BLaER1 treated with 17β-estradiol and CSF1 and Interleukin-3, amounts not matched to agents 10 nM and 100 nM (cell line): Measurements from ENCODE around the gene KRT78.

Experiments used
- H3K27ac ChIP-seq, 11 experiments: shearing (Covaris generic); formaldehyde crosslinking; 2 replicates each; pipeline ENCODE4 v1.8.1; 2022
- H3K27me3 ChIP-seq, 11 experiments: shearing (Covaris generic); formaldehyde crosslinking; 2 replicates each; pipeline ENCODE4 v1.8.1; 2022
- H3K36me3 ChIP-seq, 11 experiments: shearing (Covaris generic); formaldehyde crosslinking; 2 replicates each; pipeline ENCODE4 v1.8.1; 2022
- H3K4me1 ChIP-seq, 10 experiments: shearing (Covaris generic); formaldehyde crosslinking; 2 replicates each; pipeline ENCODE4 v1.8.1; 2022
- H3K4me2 ChIP-seq, 11 experiments: shearing (Covaris generic); formaldehyde crosslinking; 2 replicates each; pipeline ENCODE4 v1.8.1; 2022
- H3K4me3 ChIP-seq, 10 experiments: shearing (Covaris generic); formaldehyde crosslinking; 2 replicates each; pipeline ENCODE4 v1.8.1; 2022
- H3K9ac ChIP-seq, 11 experiments: shearing (Covaris generic); formaldehyde crosslinking; 2 replicates each; pipeline ENCODE4 v1.8.1; 2022
- H3K9me3 ChIP-seq, 11 experiments: shearing (Covaris generic); formaldehyde crosslinking; replicated peaks in 1 of 11; 2 replicates each; pipeline ENCODE4 v1.8.1; 2022
- H4K20me1 ChIP-seq, 11 experiments: shearing (Covaris generic); formaldehyde crosslinking; 2 replicates each; pipeline ENCODE4 v1.8.1; 2022
- Cebpa-rat ChIP-seq, 11 experiments: shearing (Covaris generic); IDR thresholded peaks; 2 replicates each; pipeline ENCODE4 v1.8.1; 2022

Gene KRT78

DNA sequence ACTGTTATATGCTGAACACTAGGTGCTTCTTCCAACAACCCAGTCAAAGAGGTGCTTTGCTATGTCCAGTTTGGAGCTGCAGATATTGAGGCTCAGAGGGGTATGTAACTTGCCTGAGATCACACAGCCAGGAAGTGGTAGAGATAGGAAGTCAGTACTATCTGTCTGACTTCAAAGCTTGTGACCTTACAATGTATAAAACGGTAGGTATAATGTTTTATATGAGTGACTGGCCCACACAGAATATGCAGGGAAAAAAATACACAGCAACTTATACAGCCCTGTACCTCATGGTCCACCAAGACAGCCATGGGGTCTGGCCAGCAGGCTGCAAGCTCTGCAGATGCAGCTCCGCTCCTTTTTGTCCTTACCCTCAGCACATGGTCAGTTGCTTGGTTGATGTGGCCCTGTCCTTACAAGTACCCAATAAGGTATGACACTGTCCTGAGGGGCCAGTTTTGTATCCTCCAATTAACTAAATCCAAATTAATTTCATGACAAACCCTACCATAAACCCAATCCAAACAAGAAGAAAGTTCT is 31.0 kb downstream of the KRT78 start:
- Histone ChIP-seq H3K4me1 (peaks cover 0 to 6% (median 0%) of the 10 kb centered on the region in 10 experiments; a peak in 6 of 20 replicates), H3K27me3 (no peaks in the 10 kb centered on the region), H3K4me2 (no peak overlapping the region), H3K4me3 (no peak overlapping the region), H4K20me1 (no peaks in the 10 kb centered on the region; a peak in 2 of 22 replicates), H3K9me3 (no peaks in the 10 kb centered on the region), H3K27ac (no peak overlapping the region), H3K36me3 (no peaks in the 10 kb centered on the region), H3K9ac (no peak overlapping the region)
- no peak for TF ChIP-seq Cebpa-rat (IDR thresholded peaks at IDR 0.05)

DNA sequence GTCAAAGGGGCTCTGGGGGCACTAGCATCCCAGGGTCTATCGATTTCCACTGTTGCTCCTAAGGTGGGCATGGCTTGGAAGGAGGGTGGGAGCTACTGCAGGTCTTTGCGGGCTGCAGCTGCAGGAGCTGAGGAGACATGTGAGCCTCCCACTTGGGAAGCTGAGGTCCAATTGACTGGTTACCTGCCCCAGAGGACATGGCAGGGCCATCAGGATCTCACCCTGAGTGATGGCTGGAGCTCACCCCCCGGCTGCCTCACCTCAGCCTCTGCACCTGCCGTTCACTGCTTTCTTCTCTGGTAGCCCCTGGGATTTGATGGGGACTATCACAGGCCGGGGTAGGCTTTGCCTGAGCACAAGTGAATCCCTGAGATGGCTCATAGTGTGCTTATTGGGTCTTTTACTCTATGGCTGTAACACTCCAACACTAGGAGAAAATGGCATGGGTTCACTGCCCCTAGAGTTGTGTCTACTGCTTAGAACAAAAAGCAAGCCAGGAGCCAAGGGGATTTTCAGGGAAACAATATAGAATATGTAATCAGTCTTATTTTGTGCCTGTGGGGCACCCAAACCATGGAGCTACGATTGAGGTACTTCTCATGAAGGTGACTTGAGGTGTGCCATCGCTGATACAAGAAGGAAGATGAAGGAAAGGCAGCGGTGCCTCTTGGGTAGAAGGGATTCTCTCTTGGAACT is 31.6 kb downstream of the KRT78 start:
- no peak overlapping the region for H3K4me2 ChIP-seq
- H3K4me1 ChIP-seq = peaks cover 0 to 10% (median 0%) of the 10 kb centered on the region in 10 experiments; a peak in 6 of 20 replicates
- H3K27ac ChIP-seq = no peak overlapping the region
- no peak overlapping the region for H3K4me3 ChIP-seq
- H3K9me3 ChIP-seq = no peaks in the 10 kb centered on the region
- H3K27me3 ChIP-seq = no peaks in the 10 kb centered on the region
- H3K9ac ChIP-seq = no peak overlapping the region
- TF ChIP-seq Cebpa-rat (IDR thresholded peaks at IDR 0.05) = no peak
- H3K36me3 ChIP-seq = no peaks in the 10 kb centered on the region
- no peaks in the 10 kb centered on the region; a peak in 2 of 22 replicates for H4K20me1 ChIP-seq

DNA sequence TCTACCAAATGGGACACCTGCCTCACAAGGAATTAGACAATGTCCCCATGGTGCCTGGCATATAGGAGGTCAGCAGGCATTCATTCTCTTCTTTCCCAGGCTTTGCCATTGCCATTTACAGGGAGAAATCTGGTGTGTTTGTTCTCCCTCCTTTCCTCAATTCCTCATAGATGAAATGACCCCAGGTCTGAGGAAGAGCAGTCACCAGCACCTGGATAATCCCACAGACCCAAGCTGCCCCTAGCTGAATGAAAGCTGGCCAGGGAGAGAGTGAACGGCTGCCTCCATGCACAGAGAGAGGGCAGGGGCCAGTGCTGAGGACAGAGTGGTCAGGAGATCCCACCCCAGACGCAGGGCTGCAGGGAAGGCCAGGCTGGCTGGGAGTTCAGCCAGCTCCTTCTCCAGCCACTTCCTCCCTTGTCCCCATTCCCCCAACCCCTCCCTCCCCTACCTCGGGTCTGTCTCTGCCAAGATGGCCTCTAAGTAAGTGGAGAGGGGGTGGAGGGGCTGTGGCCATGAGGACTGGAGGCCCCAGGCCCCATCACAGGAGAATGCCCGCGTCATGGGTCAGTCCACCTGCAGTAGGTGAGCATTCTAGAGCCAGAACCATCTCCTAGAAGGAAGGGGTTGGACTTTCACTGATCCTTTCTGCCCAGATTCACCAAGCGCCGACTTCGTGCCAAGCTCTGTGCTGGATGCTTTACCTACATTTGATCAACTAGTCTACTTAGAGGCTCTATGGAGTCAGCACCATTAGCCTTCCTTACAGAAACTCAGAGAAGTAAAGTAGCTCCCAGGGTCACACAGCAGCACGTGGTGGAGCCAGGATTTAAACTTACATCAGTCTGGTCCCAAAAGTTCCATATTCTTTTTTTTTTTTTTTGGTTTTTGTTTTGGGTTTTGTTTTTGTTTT is 32.9 kb downstream of the KRT78 start:
- H3K4me3 ChIP-seq = no peak overlapping the region
- H3K27ac ChIP-seq = no peak overlapping the region
- peaks cover 0 to 10% (median 0%) of the 10 kb centered on the region in 10 experiments; a peak in 5 of 20 replicates for H3K4me1 ChIP-seq
- no peaks in the 10 kb centered on the region for H3K9me3 ChIP-seq
- TF ChIP-seq Cebpa-rat (IDR thresholded peaks at IDR 0.05) = no peak
- no peak overlapping the region for H3K4me2 ChIP-seq
- H3K36me3 ChIP-seq = no peaks in the 10 kb centered on the region
- H3K27me3 ChIP-seq = no peaks in the 10 kb centered on the region
- H3K9ac ChIP-seq = no peak overlapping the region
- no peaks in the 10 kb centered on the region; a peak in 2 of 22 replicates for H4K20me1 ChIP-seq

DNA sequence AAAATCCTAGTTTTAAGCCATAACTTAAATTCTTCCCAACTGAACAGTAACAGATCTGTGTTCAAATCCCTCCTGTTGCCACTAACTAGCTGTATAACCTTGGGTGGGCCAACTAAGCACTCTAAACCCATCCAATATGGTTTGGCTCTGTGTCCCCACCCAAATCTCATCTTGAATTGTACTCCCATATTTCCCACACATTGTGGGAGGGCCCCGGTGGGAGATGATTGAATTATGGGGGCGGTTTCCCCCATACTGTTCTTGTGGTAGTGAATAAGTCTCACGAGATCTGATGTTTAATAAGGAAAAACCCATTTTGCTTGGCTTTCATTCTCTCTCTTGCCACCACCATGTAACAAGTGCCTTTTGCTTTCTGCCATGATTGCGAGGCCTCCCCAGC is 33.6 kb downstream of the KRT78 start:
- peaks cover 0 to 10% (median 0%) of the 10 kb centered on the region in 10 experiments; a peak in 5 of 20 replicates for H3K4me1 ChIP-seq
- H3K9me3 ChIP-seq = no peaks in the 10 kb centered on the region
- no peak overlapping the region for H3K4me2 ChIP-seq
- H3K9ac ChIP-seq = no peak overlapping the region
- no peak overlapping the region for H3K27ac ChIP-seq
- H3K36me3 ChIP-seq = no peaks in the 10 kb centered on the region
- no peaks in the 10 kb centered on the region; a peak in 2 of 22 replicates for H4K20me1 ChIP-seq
- H3K27me3 ChIP-seq = no peaks in the 10 kb centered on the region
- TF ChIP-seq Cebpa-rat (IDR thresholded peaks at IDR 0.05) = no peak
- no peak overlapping the region for H3K4me3 ChIP-seq

DNA sequence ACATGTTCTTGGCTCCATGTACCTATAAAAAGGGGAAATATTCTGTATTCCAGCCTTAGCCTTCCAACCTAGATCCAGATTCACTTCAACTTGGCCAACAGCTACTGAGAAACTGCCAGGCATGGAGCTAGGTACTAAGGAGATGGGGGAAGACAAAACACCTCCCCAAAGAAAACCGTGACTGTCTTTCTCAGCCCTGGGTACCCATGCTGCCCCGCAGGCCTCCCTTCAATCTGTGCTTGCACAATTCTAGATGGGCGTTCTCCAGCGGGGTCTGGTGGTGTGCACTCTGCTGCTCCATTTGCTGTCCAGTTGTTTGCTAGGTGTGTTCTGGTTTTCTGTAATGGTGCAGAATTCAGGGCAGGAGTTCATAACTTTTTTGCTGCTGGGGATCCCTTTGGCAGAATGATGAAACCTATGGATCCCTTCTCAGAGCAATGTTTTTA is 34.1 kb downstream of the KRT78 start:
- no peak overlapping the region for H3K4me3 ChIP-seq
- no peak overlapping the region for H3K4me2 ChIP-seq
- H3K4me1 ChIP-seq = peaks cover 0 to 10% (median 0%) of the 10 kb centered on the region in 10 experiments; a peak in 5 of 20 replicates
- H4K20me1 ChIP-seq = no peaks in the 10 kb centered on the region; a peak in 2 of 22 replicates
- no peak for TF ChIP-seq Cebpa-rat (IDR thresholded peaks at IDR 0.05)
- H3K9me3 ChIP-seq = no peaks in the 10 kb centered on the region
- no peaks in the 10 kb centered on the region for H3K27me3 ChIP-seq
- no peak overlapping the region for H3K27ac ChIP-seq
- H3K9ac ChIP-seq = no peak overlapping the region
- no peaks in the 10 kb centered on the region for H3K36me3 ChIP-seq

DNA sequence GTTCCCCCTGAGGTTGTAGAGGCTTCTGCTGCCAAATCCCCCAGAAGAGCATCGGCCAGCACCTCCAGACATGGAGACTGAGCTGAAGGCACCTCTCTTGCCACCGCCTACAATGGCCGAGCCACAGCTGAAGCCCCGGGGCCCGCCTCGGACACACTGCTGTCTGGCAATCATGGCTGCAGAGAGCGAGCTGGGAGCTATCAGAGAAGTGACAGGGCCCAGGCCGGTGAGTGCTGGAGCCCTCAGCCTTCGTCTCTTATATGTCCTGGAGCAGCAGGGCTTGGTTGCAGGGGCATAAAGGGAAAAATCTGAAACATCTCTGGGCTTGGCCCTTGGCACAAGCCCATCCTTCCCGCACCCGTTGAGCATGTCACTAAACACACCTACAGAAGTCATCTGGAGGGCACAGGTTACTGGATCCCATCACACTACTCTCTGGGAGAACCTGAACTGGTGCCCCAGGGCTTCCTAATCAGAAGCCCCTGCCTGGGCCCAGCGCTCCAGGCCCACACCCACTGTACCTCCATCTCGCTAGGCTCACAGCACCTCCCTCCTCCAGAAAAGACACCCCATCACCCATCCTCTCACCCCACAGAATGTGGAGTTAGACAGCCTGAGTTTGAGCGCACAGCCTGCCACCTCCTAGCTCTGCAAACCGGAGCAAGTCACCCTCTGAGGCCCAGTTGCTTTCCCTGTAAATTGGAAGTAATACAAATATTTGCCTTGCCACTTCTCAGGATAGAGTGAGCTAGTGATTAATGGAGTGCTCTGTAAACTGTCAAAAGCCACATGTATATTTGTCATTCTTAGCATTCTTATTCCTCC is 34.7 kb downstream of the KRT78 start, which contains the start of gene KRT4:
Gene KRT4, minus strand, starts transcription at position 232 of the 825 bp plus-strand sequence. Its CDS starts 58 bp downstream, at position 174.
- Histone ChIP-seq H3K4me1 (peaks cover 0 to 10% (median 0%) of the 10 kb centered on the region in 10 experiments; a peak in 5 of 20 replicates), H3K36me3 (no peaks in the 10 kb centered on the region), H3K4me2 (peak within 1 kb of the TSS in 2 of 11 experiments; percentile 5 to 10; a peak in 1 of 22 replicates), H3K27me3 (no peaks in the 10 kb centered on the region), H3K9me3 (no peaks in the 10 kb centered on the region), H3K27ac (no peak within 1 kb of the TSS), H4K20me1 (no peaks in the 10 kb centered on the region; a peak in 2 of 22 replicates), H3K4me3 (no peak within 1 kb of the TSS), H3K9ac (no peak within 1 kb of the TSS)
- TF ChIP-seq Cebpa-rat (IDR thresholded peaks at IDR 0.05) = no peak

DNA sequence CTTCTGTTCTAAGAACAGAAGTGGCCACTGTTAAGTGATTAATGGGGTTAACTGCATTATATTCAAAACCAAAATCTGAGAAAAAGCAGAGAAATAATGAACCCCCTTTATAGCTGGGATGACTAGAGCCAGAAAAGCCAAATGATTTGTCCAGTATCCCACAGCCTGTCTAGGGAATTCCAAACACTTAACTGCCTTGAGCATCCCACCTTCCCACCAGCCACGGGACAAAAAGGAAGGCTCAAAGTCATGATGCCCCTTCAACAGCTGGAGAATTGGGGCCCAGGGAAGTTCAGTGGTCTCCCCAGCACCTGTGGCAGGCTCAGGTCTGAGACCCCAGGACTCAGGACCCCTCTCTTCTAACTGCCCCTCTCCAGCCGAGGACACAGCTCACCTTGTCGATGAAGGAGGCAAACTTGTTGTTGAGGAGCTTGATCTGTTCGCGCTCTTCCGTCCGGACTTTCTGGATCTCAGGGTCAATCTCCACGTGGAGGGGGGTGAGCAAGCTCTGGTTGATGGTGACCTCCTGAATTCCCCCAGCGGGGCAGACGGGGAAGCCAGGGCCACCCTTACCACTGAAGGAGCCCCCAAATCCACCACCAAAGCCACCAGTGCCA is 35.5 kb downstream of the KRT78 start:
- no peak for TF ChIP-seq Cebpa-rat (IDR thresholded peaks at IDR 0.05)
- Histone ChIP-seq H3K27ac (no peak overlapping the region), H3K27me3 (no peaks in the 10 kb centered on the region), H3K9me3 (no peaks in the 10 kb centered on the region), H3K4me3 (no peak overlapping the region), H3K9ac (no peak overlapping the region), H4K20me1 (no peaks in the 10 kb centered on the region; a peak in 1 of 22 replicates), H3K4me2 (peak overlapping the region in 2 of 11 experiments; percentile 5 to 10; a peak in 1 of 22 replicates), H3K4me1 (peaks cover 0 to 10% (median 0%) of the 10 kb centered on the region in 10 experiments; a peak in 5 of 20 replicates), H3K36me3 (no peaks in the 10 kb centered on the region)

DNA sequence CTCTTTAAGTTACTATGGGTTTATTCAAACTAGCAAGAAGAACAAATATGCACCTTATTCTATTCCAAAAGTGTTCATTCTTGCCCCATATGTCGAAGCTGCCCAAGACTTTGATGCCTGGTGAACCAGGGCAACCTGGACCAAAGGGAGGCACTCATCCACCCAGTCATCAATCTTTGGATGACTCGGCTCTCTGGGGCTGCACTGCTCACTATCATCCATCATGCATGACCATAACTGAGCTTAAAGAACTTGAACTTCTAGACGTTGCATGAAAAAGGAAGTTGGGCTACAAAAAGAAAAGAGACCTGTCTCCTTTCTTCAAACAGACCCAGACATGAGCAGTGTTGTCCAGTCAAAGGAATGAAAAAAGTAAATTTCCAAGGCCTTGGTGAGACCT is 36.0 kb downstream of the KRT78 start:
- no peak overlapping the region for H3K9ac ChIP-seq
- H3K9me3 ChIP-seq = no peaks in the 10 kb centered on the region
- H3K4me1 ChIP-seq = peaks cover 0 to 10% (median 0%) of the 10 kb centered on the region in 10 experiments; a peak in 5 of 20 replicates
- no peak for TF ChIP-seq Cebpa-rat (IDR thresholded peaks at IDR 0.05)
- H3K27ac ChIP-seq = no peak overlapping the region
- H3K27me3 ChIP-seq = no peaks in the 10 kb centered on the region
- H3K4me3 ChIP-seq = no peak overlapping the region
- no peaks in the 10 kb centered on the region; a peak in 1 of 22 replicates for H4K20me1 ChIP-seq
- peak overlapping the region in 2 of 11 experiments; percentile 5 to 10; a peak in 1 of 22 replicates for H3K4me2 ChIP-seq
- H3K36me3 ChIP-seq = no peaks in the 10 kb centered on the region
